ENCODE results near the gene LRRC36. TPM values are rescaled to one million over a fixed set of nuclear protein-coding genes. Genes with fewer than 3 reads are reported as not detected.
A peak's percentile ranks its signal among the peaks of the same experiment; 100 is the strongest.

LRRC36 gene
- total RNA-seq, 1 experiment from 2014 or later = not detected

- H3K79me2 ChIP-seq (ENCODE audit: low read length) = no peaks in the 10 kb centered on the region
- H2AFZ ChIP-seq (ENCODE audit: low read length) = no peak overlapping the region
- CTCF ChIA-PET = no interaction called here
- no peak overlapping the region for H3K4me3 ChIP-seq (ENCODE audit: low read length)
- peaks cover 5% of the 10 kb centered on the region; the same call in 1 of the 2 replicates for H3K4me1 ChIP-seq (ENCODE audit: insufficient read depth, low read length)
- DNase-seq (no peak), ATAC-seq (no peak)
- no peak for TF ChIP-seq EZH2phosphoT487 (IDR thresholded peaks at IDR 0.05; ENCODE audit: borderline replicate concordance, low read length)
- BruUV-seq (replicated peaks) = no TSS peak
- no peak overlapping the region for H3K9ac ChIP-seq (ENCODE audit: low read length)
- no peaks in the 10 kb centered on the region for H3K36me3 ChIP-seq (ENCODE audit: low read depth, low read length)
- intact Hi-C loops (cut with micrococcal nuclease) = no loop called here
- H3K9me2 ChIP-seq (replicated peaks; ENCODE audit: low read length) = no peaks in the 10 kb centered on the region
- H3K4me2 ChIP-seq (ENCODE audit: low read length) = no peak overlapping the region
- no peaks in the 10 kb centered on the region for H4K20me1 ChIP-seq (ENCODE audit: low read length)
- no peaks in the 10 kb centered on the region for H3K9me3 ChIP-seq (ENCODE audit: low read length)
- no peaks in the 10 kb centered on the region for H3K27me3 ChIP-seq (ENCODE audit: low read length)
- no peaks in the 10 kb centered on the region for H3F3A ChIP-seq (ENCODE audit: low read length, unreplicated experiment)
- no peak overlapping the region for H3K27ac ChIP-seq (ENCODE audit: low read length)
- POLR2A ChIA-PET (ENCODE audit: unreplicated experiment) = no interaction called here
Measured at GRCh38 chr16:67326115-67326471, 522 bp upstream of the LRRC36 start.

GRCh38 chr16:67327743-67328142 is 1.1 kb downstream of the LRRC36 start:
- H3K9ac ChIP-seq (ENCODE audit: low read length) = no peak overlapping the region
- no TSS peak for BruUV-seq (replicated peaks)
- DNase-seq (no peak), ATAC-seq (no peak)
- TF ChIP-seq EZH2 (IDR thresholded peaks at IDR 0.05; ENCODE audit: low read length, unreplicated experiment) (no peak), CTCF (conservative IDR thresholded peaks at IDR 0.05; ENCODE audit: low read depth, low read length) (no peak), EZH2phosphoT487 (IDR thresholded peaks at IDR 0.05; ENCODE audit: borderline replicate concordance, low read length) (no peak)
- H3K9me3 ChIP-seq (ENCODE audit: low read length) = no peaks in the 10 kb centered on the region
- no peaks in the 10 kb centered on the region for H3K9me2 ChIP-seq (replicated peaks; ENCODE audit: low read length)
- H3K79me2 ChIP-seq (ENCODE audit: low read length) = no peaks in the 10 kb centered on the region
- intact Hi-C loops (cut with micrococcal nuclease) = no loop called here
- no peaks in the 10 kb centered on the region for H3K36me3 ChIP-seq (ENCODE audit: low read depth, low read length)
- H4K20me1 ChIP-seq (ENCODE audit: low read length) = no peaks in the 10 kb centered on the region
- no peak overlapping the region for H3K4me3 ChIP-seq (ENCODE audit: low read length)
- H3K4me1 ChIP-seq (ENCODE audit: insufficient read depth, low read length) = peaks cover 5% of the 10 kb centered on the region; the same call in 1 of the 2 replicates
- POLR2A ChIA-PET (ENCODE audit: unreplicated experiment) = interaction anchor here (0.5 kb wide), 1 partner anchor 86 kb away, joined by 9 read pairs; no protein-coding TSS in a partner anchor
- no peak overlapping the region for H3K4me2 ChIP-seq (ENCODE audit: low read length)
- H2AFZ ChIP-seq (ENCODE audit: low read length) = no peak overlapping the region
- no peaks in the 10 kb centered on the region for H3K27me3 ChIP-seq (ENCODE audit: low read length)
- CTCF ChIA-PET = no interaction called here
- H3K27ac ChIP-seq (ENCODE audit: low read length) = no peak overlapping the region
- H3F3A ChIP-seq (ENCODE audit: low read length, unreplicated experiment) = no peaks in the 10 kb centered on the region

DNA sequence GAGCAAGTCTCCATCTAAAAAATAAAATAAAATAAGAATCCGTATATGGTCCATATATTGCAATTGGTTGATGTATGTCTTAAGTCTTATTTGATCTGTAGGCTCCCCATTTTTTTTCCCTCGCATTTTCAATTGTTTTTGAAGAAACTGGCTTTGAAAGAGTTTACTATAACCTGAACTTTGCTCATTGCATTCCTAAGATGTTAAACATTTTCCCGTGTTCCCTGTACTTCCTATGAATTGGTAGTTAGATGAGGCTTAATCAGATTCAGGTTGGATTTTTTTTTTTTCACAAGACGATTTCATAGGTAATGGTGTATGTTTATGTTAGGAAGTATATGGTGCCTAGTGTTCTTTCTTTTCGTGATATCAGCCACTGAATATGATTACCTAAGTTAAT is 3.3 kb downstream of the LRRC36 start:
- H3K9me3 ChIP-seq (ENCODE audit: low read length) = no peaks in the 10 kb centered on the region
- ATAC-seq (no peak), DNase-seq (peak; percentile 14)
- no TSS peak for BruUV-seq (replicated peaks)
- CTCF ChIA-PET = no interaction called here
- no peaks in the 10 kb centered on the region for H3K9me2 ChIP-seq (replicated peaks; ENCODE audit: low read length)
- intact Hi-C loops (cut with micrococcal nuclease) = no loop called here
- peaks cover 5% of the 10 kb centered on the region; the same call in 1 of the 2 replicates for H3K4me1 ChIP-seq (ENCODE audit: insufficient read depth, low read length)
- TF ChIP-seq CTCF (conservative IDR thresholded peaks at IDR 0.05; ENCODE audit: low read depth, low read length) (no peak), EZH2phosphoT487 (IDR thresholded peaks at IDR 0.05; ENCODE audit: borderline replicate concordance, low read length) (no peak), EZH2 (IDR thresholded peaks at IDR 0.05; ENCODE audit: low read length, unreplicated experiment) (no peak)
- H2AFZ ChIP-seq (ENCODE audit: low read length) = no peak overlapping the region
- no peaks in the 10 kb centered on the region for H3F3A ChIP-seq (ENCODE audit: low read length, unreplicated experiment)
- POLR2A ChIA-PET (ENCODE audit: unreplicated experiment) = no interaction called here
- no peak overlapping the region for H3K27ac ChIP-seq (ENCODE audit: low read length)
- H3K4me2 ChIP-seq (ENCODE audit: low read length) = no peak overlapping the region
- no peak overlapping the region for H3K9ac ChIP-seq (ENCODE audit: low read length)
- H4K20me1 ChIP-seq (ENCODE audit: low read length) = no peaks in the 10 kb centered on the region
- H3K27me3 ChIP-seq (ENCODE audit: low read length) = no peaks in the 10 kb centered on the region
- H3K36me3 ChIP-seq (ENCODE audit: low read depth, low read length) = no peaks in the 10 kb centered on the region
- H3K79me2 ChIP-seq (ENCODE audit: low read length) = no peaks in the 10 kb centered on the region
- H3K4me3 ChIP-seq (ENCODE audit: low read length) = no peak overlapping the region

Data from PC-3 (cell line).